ENCODE data around the gene AGAP1.

GRCh38 chr2:235647877-235648276 lies 154.0 kb downstream of the AGAP1 start:
- TF ChIP-seq POLR2A (IDR thresholded peaks at IDR 0.05; ENCODE audit: low read depth, low read length) (no peak), TAF1 (IDR thresholded peaks at IDR 0.05; ENCODE audit: borderline replicate concordance, low read depth, low read length) (no peak)

All from GM12892 (cell line).